ENCODE results near the gene SFTPA2. TPM values are rescaled to one million over a fixed set of nuclear protein-coding genes. Genes with fewer than 3 reads are reported as not detected.
A peak's percentile ranks its signal among the peaks of the same experiment; 100 is the strongest.
"Not testable (repeated sequence)": the region's sequence is repeated elsewhere in the genome, so short reads cannot be mapped to it uniquely, and the experiment has no call there.

The SFTPA2 gene
- polyA plus RNA-seq, 6 donors from 2014 or later, result not detected

DNA sequence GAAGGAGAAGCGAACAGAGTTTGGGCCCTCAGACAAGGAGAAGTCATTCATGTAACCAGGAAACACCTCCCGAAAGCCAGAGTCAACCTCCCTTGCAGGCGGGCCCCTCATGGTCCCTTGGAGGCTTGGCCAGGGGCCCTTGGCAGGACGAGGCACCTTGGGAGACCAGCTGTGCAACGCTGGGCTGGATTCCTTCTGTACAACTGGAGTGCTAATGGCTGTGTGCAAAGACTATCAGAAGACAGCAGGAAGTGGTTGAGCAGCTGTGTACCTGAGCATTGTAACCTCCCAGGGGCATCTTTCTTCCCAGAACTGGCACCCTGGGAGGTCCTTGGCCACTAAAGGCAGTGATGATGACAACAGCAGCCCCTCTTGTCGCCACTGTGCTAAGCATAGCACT is 38.5 kb downstream of the SFTPA2 start:
- H3K36me3 Mint-ChIP-seq; DNase-seq; H3K4me3 Mint-ChIP-seq; H3K9me3 Mint-ChIP-seq; H3K4me1 Mint-ChIP-seq; H3K27ac Mint-ChIP-seq; ATAC-seq (ENCODE audit: low read depth in 2 of 2): not testable (repeated sequence)
- peaks cover 3 to 12% (median 10%) of the 10 kb centered on the region in 3 donors for H3K27me3 Mint-ChIP-seq

- not testable (repeated sequence) for ATAC-seq (ENCODE audit: low read depth in 2 of 2); H3K4me1 Mint-ChIP-seq; H3K27ac Mint-ChIP-seq; H3K9me3 Mint-ChIP-seq; H3K4me3 Mint-ChIP-seq; DNase-seq; H3K36me3 Mint-ChIP-seq
- H3K27me3 Mint-ChIP-seq, result peaks cover 5 to 19% (median 15%) of the 10 kb centered on the region in 3 donors
These were observed 42.6 kb downstream of the SFTPA2 start for GRCh38 chr10:79517567-79517966.

DNA sequence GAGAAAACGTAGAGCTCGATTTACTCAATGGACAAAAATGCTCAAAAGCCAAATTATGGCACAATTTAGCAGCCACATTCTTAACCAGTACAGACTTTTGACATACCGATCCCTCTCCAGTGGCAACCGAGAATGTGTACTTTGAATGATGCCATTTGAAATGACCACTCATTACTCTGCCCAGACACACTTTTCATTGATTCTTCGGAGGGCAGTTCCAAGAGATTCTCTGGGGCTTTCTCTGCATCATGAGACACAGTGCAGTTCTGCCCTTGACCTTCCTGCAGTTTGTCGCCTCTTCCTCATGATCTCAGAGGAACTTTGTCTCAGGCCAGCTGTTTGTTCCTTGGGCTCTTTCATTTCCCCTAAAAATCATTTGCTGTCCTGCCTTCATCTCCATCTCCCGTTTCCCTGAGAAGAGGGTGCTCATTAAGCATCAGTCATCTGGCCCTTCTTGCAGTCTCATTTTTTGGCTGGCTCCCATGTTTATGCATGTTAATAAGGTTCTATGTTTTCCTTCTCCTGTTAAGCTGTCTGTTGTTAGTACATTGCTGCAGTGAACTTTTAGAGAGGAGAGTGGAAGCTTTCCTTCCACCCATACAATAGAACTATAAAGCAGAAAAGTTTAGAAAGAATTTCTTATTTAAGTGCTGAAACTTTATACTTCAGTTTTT is 43.5 kb downstream of the SFTPA2 start:
- peaks cover 5 to 17% (median 15%) of the 10 kb centered on the region in 3 donors for H3K27me3 Mint-ChIP-seq
- H3K9me3 Mint-ChIP-seq; H3K27ac Mint-ChIP-seq; H3K4me1 Mint-ChIP-seq; DNase-seq; H3K36me3 Mint-ChIP-seq; H3K4me3 Mint-ChIP-seq; ATAC-seq (ENCODE audit: low read depth in 2 of 2): not testable (repeated sequence)

- not testable (repeated sequence) for H3K4me1 Mint-ChIP-seq; H3K9me3 Mint-ChIP-seq; H3K27ac Mint-ChIP-seq; ATAC-seq (ENCODE audit: low read depth in 2 of 2); DNase-seq; H3K4me3 Mint-ChIP-seq; H3K36me3 Mint-ChIP-seq
- H3K27me3 Mint-ChIP-seq, result peaks cover 5 to 21% (median 19%) of the 10 kb centered on the region in 3 donors
These were observed 48.2 kb downstream of the SFTPA2 start, which contains the start of gene EIF5AL1 for GRCh38 chr10:79511891-79512583. TSS of gene EIF5AL1 (plus strand) at chr10:79512533. CDS start at chr10:79512650, 117 bp downstream.

DNA sequence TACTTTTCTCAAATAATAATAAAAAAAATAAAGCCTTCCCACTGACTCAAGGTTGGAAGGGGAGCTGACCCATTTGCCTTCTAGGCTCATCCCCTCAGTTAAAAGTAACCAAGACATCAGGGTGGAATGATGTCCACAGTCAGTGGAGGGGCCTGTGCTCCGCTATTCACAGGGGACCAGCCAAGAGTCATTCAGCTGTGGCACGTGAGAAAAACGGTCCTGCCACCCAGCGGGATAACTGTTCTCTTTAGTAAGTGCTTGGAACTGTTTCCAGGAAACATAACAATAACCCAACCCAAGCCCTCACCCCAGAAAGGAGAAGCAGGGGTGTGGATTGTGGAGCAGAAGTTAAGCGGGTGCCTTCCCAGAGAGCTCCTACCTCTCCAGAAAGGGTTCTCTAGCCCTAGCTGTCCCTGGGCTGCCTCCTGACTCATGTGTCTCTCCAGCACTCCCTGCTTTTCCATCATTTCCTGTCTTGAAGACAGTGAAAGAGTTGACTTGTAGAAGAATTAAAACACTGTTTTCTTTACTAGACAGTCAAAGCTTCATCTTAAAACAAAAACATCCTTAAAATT is 50.2 kb downstream of the SFTPA2 start:
- not testable (repeated sequence) for DNase-seq; H3K27ac Mint-ChIP-seq; H3K4me3 Mint-ChIP-seq; H3K9me3 Mint-ChIP-seq; H3K4me1 Mint-ChIP-seq; ATAC-seq (ENCODE audit: low read depth in 2 of 2)
- Mint-ChIP-seq H3K36me3 (peaks cover 0 to 11% of the 10 kb centered on the region in 2 donors), H3K27me3 (peaks cover 12 to 22% (median 19%) of the 10 kb centered on the region in 3 donors)

DNA sequence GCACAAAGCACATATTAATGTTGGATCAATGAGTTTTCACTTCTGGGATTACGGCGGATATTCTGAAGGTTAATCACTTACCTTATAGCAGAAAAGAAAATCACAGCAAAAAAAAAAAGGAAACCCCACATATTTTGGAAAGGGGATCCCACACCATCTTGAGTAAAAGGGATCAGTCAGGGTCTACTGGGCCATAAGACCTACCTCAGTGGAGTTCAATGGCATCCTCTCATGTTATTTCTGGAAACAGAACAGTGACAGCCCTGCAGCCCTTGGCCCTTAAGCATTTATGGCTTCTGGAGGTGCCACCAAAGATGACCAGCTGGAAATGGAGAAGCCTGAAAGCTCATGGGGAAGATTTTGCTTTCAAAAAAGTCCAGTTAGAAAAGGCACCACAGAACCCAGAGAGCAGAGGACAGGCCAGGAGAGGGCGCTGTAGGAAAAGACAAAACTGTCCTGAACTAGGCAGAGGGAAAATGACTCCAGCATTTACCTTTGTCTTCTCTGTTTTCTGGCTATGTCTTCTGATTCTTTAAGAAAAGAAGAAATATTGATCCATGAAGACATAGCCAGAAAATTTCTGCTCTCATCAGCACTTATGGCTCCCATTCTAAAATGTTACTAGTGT is 50.8 kb downstream of the SFTPA2 start:
- H3K4me3 Mint-ChIP-seq, H3K4me1 Mint-ChIP-seq, H3K27ac Mint-ChIP-seq, H3K9me3 Mint-ChIP-seq, DNase-seq: not testable (repeated sequence)
- peak in 1 of 2 donors; percentile 40 for ATAC-seq (ENCODE audit: low read depth in 2 of 2)
- Mint-ChIP-seq H3K36me3 (peaks cover 0 to 11% of the 10 kb centered on the region in 2 donors), H3K27me3 (peaks cover 12 to 22% (median 19%) of the 10 kb centered on the region in 3 donors)

- H3K36me3 Mint-ChIP-seq, result peaks cover 0 to 11% of the 10 kb centered on the region in 2 donors
- H3K4me3 Mint-ChIP-seq, H3K27ac Mint-ChIP-seq: not testable (repeated sequence)
These were observed 52.0 kb downstream of the SFTPA2 start for GRCh38 chr10:79508245-79508644.

GRCh38 chr10:79507440-79508167 is 52.6 kb downstream of the SFTPA2 start:
- ATAC-seq (ENCODE audit: low read depth in 2 of 2) (no peak), DNase-seq (no peak)
- Mint-ChIP-seq H3K9me3 (no peaks in the 10 kb centered on the region), H3K4me1 (no peaks in the 10 kb centered on the region), H3K36me3 (peaks cover 0 to 11% of the 10 kb centered on the region in 2 donors), H3K27ac (peak overlapping the region in 1 of 6 donors; percentile 33), H3K27me3 (peaks cover 12 to 35% (median 32%) of the 10 kb centered on the region in 3 donors), H3K4me3 (peak overlapping the region in 1 of 8 donors; percentile 25)

More at GRCh38 chr10:79508245-79508644, 52.0 kb downstream of the SFTPA2 start:
- not testable (repeated sequence) for DNase-seq; H3K9me3 Mint-ChIP-seq; ATAC-seq (ENCODE audit: low read depth in 2 of 2); H3K4me1 Mint-ChIP-seq
- H3K27me3 Mint-ChIP-seq, result peaks cover 12 to 29% (median 25%) of the 10 kb centered on the region in 3 donors

Other genes starting within 250 kb of the SFTPA2 start
- 10 to 100 TPM in 4 of 6 donors, 1 to 10 TPM in 2; 9.5 to 16.1 (median 12.7) TPM for gene PPIF, start 212.9 kb downstream of the SFTPA2 start, polyA plus RNA-seq (ENCODE audit: low read depth in 6 of 6)
- gene ZCCHC24, start 114.8 kb downstream of the SFTPA2 start, polyA plus RNA-seq (ENCODE audit: low read depth in 6 of 6), result under 1 TPM in 5 of 6 donors, not detected in 1; 0.12 to 0.54 (median 0.43) TPM
- under 1 TPM; 0.12 to 0.52 (median 0.36) TPM for gene EIF5AL1, start 47.9 kb downstream of the SFTPA2 start, polyA plus RNA-seq (ENCODE audit: low read depth in 6 of 6)
- gene SFTPA1, start 50.5 kb upstream of the SFTPA2 start, polyA plus RNA-seq (ENCODE audit: low read depth in 6 of 6), result not detected
- under 1 TPM in 1 of 6 donors, not detected in 5; 0.15 TPM for gene NUTM2B, start 142.8 kb upstream of the SFTPA2 start, polyA plus RNA-seq (ENCODE audit: low read depth in 6 of 6)

Data from naive B cell (primary cell).